ES-I3 (cell line): ENCODE measurements around the gene TUBA1B.
"Not testable (repeated sequence)": the region's sequence is repeated elsewhere in the genome, so short reads cannot be mapped to it uniquely, and the experiment has no call there.

ENCODE experiments used
- H3K36me3 ChIP-seq: 2 replicates; pipeline ENCODE4 v1.6.1; 2013; ENCODE audit warnings: mild to moderate bottlenecking, low read length, control low read depth, moderate library complexity; ENCODE audit not compliant: insufficient read depth
- H3K4me1 ChIP-seq: 2 replicates; pipeline ENCODE4 v1.6.1; 2013; ENCODE audit warnings: mild to moderate bottlenecking, control low read depth, low read length; ENCODE audit not compliant: insufficient read depth
- H3K9ac ChIP-seq: 2 replicates; pipeline ENCODE4 v1.6.1; 2013; ENCODE audit warnings: low read depth, mild to moderate bottlenecking, low read length, moderate library complexity
- H3K9me3 ChIP-seq: 2 replicates; pipeline ENCODE4 v1.6.1; 2013; ENCODE audit warnings: mild to moderate bottlenecking, low read length, moderate library complexity; ENCODE audit not compliant: control insufficient read depth, insufficient read depth

The TUBA1B gene

DNA sequence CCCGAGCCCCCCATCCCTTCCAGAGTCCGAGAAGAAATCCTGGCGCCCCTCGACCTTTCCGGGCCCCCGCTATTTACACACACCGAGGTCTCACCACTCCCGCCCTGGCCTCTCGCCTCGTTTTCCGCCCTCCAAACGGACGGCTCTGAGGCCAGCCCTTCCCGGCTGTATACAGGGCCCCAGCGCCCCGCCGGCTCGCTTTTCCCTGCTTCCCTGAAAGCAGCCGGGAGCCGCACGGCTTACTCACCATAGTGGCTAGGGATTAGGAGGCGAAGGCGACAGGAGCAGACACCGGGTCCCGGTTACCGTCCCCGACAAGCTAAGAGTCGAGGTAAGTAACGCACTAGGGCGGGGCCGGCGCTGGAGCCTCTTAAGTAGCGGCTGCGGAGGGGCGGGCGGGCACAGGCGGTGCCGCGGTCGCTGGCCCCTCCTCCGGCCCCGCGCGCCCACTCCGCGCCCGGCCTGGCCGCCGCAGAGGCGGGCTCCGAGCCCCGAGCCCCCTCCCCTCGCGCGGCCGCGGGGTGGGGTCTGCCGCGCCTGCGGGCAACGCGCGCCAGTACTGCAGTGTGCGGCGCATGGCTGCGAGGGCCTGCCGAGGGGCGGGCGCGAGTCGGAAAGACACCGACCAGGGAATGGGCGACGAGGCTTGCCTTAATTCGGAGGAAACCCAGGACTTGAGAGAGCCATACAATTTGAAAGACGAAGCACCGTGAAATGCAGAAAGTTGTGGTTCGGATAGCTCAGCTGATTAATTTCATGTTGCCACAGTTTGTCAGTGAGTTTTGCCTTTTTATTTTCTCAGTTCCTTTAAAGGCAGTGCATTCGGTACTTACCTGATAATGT, at the start of gene TUBA1B:
Gene TUBA1B (minus strand): TSS at position 345 of the 843 bp plus-strand sequence. CDS start 95 bp downstream, at position 250.
- Histone ChIP-seq H3K9me3 (no peaks in the 10 kb centered on the region), H3K9ac (peak within 1 kb of the TSS; percentile 64), H3K36me3 (peaks cover 15% of the 10 kb centered on the region), H3K4me1 (no peaks in the 10 kb centered on the region; the same call in 1 of the 2 replicates)

DNA sequence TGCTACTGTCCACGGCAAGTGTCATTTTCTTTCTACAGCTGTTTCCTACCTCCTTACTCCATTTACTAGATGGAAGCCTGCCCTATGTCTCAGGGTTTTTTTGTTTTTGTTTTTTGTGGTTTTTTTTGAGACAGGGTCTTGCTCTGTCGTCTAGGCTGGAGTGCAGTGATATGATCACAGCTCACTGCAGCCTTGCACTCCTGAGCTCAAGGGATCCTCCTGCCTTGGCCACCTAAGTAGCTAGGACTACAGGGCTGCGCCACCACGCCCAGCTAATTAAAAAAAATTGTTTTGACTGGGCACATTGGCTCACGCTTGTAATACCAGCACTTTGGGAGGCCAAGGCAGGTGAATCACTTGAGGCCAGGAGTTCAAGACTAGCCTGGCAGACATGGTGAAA, 43.0 kb upstream of the TUBA1B start:
- Histone ChIP-seq H3K9me3 (no peaks in the 10 kb centered on the region; the same call in 1 of the 2 replicates), H3K9ac (no peak overlapping the region), H3K4me1 (no peaks in the 10 kb centered on the region), H3K36me3 (no peaks in the 10 kb centered on the region)

DNA sequence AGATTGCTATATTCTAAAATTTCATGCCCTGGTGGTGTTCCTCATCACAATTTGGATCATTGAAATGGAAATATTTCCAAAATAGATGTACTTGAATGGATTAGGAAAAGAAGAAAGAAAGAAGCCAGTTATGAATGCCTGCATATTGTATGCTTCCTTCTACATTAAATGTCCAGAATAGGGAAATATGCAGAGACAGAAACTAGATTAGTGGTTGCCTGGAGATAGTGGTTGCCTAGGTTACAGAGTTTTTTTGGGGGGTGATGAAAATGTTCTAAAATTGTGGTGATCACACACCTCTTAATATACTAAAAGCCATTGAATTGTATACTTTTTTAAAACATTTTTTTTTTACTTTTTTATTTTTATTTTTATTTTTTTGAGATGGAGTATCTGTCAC, 39.7 kb upstream of the TUBA1B start:
- H3K9ac ChIP-seq: no peak overlapping the region
- no peaks in the 10 kb centered on the region for H3K36me3 ChIP-seq
- H3K4me1 ChIP-seq: no peaks in the 10 kb centered on the region
- no peaks in the 10 kb centered on the region for H3K9me3 ChIP-seq

DNA sequence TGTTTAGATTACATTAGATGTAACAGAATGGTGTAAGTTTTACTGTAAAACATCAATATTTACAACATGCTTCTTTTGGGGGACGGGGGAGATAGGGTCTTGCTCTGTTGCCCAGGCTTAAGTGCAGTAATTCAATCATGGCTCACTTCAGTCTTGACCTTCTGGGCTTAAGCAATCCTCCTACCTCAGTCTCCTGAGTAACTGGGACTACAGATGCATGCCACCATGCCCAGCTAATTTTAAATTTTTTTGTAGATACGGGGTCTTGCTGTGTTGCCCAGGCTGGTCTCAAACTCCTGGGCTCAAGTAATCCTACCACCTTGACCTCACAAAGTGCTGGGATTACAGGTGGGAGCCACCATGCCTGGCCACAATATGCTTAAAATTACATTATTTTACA, 33.9 kb upstream of the TUBA1B start:
- peaks cover 3% of the 10 kb centered on the region; the same call in 1 of the 2 replicates for H3K4me1 ChIP-seq
- no peak overlapping the region for H3K9ac ChIP-seq
- no peaks in the 10 kb centered on the region for H3K36me3 ChIP-seq
- H3K9me3 ChIP-seq: no peaks in the 10 kb centered on the region

DNA sequence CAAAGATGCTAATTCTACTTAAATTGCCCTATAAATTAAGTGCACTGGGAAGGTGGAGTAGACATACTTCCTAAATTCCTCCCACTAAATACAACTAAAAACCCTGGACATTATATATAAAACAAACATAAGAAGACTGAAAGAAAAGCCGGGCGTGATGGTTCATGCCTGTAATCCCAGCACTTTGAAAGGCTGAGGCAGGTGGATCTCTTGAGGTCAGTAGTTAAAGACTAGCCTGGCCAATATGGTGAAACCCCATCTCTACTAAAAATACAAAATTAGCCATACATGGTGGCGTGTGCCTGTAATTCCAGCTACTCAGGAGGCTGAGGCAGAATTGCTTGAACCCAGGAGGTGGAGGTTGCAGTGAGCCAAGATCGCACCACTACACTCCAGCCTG, 30.7 kb upstream of the TUBA1B start:
- H3K36me3 ChIP-seq, H3K9ac ChIP-seq, H3K9me3 ChIP-seq, H3K4me1 ChIP-seq: not testable (repeated sequence)

DNA sequence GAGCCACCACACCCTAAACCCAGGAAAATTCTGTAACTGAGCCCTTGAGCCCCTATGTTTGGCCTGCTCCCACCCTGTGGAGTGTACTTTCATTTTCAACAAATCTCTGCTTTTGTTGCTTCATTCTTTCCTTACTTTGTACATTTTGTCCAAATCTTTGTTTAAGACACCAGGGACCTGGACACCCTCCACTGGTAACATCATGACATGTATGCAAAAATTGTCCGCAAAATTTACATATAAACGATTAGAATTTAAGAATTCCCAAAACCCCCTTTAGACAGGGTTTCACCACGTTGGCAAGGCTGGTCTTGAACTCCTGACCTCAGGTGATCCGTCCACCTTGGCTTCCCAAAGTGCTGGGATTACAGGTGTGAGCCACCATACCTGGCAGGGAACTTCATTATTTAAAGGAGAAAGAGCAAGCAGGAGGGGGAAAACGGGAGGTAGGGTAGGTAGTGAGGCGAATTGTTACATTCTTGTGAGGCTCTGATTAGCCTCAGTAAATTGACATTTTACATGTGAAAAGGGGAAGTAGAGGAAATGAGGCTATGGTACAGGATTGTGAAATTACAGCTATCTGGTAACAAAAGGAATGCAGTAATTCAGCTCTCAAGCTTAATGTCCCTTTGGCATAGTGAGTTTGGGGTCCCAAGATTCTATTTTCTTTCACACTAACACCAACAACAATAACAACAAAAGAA, 30.0 kb upstream of the TUBA1B start:
- peaks cover 3% of the 10 kb centered on the region; the same call in 1 of the 2 replicates for H3K4me1 ChIP-seq
- no peak overlapping the region for H3K9ac ChIP-seq
- no peaks in the 10 kb centered on the region for H3K9me3 ChIP-seq
- no peaks in the 10 kb centered on the region for H3K36me3 ChIP-seq

DNA sequence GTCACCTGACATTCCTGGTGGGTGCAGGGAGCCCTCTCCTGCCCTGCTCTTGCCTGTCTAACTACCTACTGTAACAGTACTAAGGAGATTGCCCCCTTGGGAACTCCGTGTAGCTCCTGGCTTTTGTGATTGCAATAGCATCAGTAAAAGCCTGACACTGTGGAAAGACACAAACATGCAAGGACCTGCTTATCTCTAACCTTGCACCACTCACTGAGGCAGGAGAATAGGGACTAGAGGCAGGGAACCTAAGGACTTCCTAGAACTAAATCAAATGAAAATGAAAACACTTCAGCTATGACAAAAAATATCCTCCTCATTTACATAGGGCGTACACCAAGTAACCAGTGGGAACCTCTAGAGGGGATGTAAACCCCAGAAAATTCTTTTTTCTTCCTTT, 29.2 kb upstream of the TUBA1B start:
- Histone ChIP-seq H3K9me3 (no peaks in the 10 kb centered on the region), H3K4me1 (peaks cover 3% of the 10 kb centered on the region; the same call in 1 of the 2 replicates)

DNA sequence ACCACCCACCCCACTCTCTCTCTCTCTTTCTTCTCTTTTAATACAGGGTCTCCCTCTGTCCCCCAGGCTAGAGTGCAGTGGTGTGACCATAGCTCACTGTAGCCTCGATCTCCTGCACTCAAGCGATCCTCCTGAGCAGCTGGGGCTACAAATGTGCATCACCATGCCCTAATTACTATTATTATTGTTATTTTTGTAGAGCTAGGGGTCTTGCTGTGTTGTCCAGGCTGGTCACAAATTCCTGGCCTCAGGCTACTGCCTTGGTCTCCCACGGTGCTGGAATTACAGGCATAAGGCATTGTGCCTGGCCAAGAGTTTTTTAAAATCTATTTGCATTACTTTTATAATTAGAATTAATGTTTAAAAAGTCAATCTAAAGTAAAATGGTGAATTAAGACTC, 23.0 kb upstream of the TUBA1B start:
- H3K4me1 ChIP-seq: no peaks in the 10 kb centered on the region
- no peaks in the 10 kb centered on the region for H3K36me3 ChIP-seq
- no peaks in the 10 kb centered on the region for H3K9me3 ChIP-seq
- H3K9ac ChIP-seq: no peak overlapping the region

More for the DNA sequence above, 29.2 kb upstream of the TUBA1B start:
- no peak overlapping the region for H3K9ac ChIP-seq
- no peaks in the 10 kb centered on the region for H3K36me3 ChIP-seq

DNA sequence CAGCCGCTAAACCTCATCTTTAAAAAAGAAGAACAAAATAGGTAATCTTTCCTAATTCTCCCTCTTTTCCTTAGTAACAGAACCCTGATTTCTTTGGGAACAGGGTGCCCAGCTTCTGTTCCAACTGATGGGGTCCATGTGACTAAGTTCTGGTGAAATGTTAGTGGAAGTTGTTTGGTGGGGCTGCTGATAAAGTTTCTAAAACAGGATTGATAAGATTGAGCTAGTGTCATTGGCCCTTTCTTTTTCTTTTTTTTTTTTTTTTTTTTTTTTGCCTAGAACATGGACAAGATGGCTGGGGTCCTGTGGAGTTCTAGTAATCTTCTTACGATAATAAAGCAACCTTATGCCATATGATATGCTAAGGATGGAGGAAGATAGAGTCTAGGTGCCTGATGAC, 16.2 kb upstream of the TUBA1B start:
- Histone ChIP-seq H3K9me3 (no peaks in the 10 kb centered on the region), H3K9ac (no peak overlapping the region), H3K36me3 (no peaks in the 10 kb centered on the region), H3K4me1 (no peaks in the 10 kb centered on the region)

DNA sequence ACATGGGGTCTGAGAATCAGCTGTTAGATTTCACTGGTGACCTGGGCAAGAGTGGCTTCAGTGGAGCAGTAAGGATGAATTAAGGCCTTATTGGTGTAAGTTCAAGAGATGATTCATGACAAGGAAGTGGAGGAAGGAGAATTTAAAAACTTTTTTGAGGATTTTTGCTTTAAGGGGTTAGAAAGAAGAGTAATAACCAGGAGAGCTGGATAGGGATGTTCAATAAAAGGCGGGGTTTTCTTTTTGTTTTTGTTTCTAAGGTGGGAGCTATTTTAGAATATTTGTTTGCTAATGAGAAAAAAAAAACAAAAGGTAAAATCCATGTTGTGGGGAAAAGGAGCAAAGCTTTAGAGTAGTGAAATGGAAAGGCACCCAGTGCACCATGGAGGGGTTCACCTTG, 15.2 kb upstream of the TUBA1B start:
- no peaks in the 10 kb centered on the region for H3K4me1 ChIP-seq
- no peaks in the 10 kb centered on the region for H3K36me3 ChIP-seq
- H3K9ac ChIP-seq: no peak overlapping the region
- H3K9me3 ChIP-seq: no peaks in the 10 kb centered on the region

DNA sequence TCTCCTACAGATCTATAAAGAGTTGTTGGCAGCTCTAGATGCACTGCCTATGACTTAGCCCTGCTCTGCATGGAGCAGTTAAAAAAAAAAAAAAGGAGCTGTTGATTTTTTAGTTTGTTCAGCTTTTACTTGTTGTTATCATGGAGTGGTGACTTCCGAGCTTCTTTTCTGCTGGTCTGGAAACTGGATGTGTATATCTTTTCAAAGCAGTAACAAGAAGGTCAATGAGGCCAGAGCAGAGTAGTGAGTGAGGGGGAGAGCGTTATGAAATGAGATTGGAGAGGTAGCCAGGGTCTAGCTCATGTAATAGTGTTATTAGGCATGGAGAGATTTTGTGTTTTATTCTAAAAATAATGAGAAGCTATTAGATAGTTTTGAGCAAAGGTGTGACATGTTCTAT, 13.2 kb upstream of the TUBA1B start:
- H3K9me3 ChIP-seq: no peaks in the 10 kb centered on the region
- no peak overlapping the region for H3K9ac ChIP-seq
- no peaks in the 10 kb centered on the region for H3K4me1 ChIP-seq
- H3K36me3 ChIP-seq: no peaks in the 10 kb centered on the region

DNA sequence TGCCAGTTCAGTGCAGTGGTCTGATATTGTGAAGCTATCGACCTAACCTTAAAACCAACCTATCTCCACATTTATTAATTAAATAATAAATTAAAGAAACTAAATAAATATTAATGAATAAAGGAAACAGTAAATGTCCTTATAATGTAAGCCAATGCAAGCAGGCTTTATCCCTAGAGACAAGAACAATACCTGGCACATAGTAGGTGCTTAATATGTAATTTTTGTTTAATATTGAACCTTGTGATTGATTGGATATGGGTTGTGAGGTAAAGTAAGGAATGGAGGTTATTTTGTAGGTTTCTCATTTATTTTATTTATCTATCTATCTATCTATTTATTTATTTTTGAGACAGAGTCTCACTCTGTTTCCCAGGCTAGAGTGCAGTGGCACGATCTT, 7.8 kb upstream of the TUBA1B start:
- Histone ChIP-seq H3K4me1 (no peaks in the 10 kb centered on the region), H3K9me3 (no peaks in the 10 kb centered on the region), H3K36me3 (no peaks in the 10 kb centered on the region), H3K9ac (no peak overlapping the region)

DNA sequence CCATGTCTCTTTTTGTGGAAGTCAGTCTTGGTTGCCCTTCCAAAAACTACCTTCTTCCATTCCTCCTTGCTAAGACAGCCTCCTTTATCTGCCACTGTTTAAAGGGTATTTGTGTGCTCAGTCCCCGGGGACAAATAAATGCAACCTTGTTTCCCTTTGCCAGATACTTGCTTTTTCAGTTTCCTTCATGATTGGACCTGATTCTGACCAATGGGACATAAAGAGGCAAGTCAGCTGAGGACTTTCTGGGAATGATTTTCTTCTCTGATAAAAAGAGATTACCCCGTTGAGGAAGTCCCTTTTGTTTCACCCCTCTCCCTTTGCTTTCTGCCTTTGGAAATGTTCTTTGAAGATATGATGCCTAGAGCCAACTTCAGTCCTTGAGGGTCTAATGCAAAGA, 7.4 kb upstream of the TUBA1B start:
- Histone ChIP-seq H3K4me1 (no peaks in the 10 kb centered on the region), H3K9me3 (no peaks in the 10 kb centered on the region), H3K36me3 (no peaks in the 10 kb centered on the region), H3K9ac (no peak overlapping the region)

DNA sequence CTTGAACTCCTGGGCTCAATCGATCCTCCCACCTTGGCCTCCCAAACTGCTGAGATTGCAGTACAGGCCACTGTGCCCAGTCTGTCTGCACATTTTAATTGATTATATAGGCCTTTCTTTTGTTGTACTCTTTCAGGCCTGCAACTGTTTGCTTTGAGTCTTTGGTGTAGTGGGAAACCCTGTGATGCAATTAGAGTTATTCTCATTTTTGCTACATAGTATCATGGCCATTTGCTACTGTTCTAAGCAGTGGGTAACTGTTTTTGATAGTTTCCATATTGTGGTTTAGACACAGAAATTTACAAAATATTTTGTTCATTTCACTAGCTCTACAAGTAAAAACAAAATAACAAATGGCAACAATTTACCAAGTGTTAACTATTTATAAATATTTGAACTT, 6.3 kb upstream of the TUBA1B start:
- Histone ChIP-seq H3K9ac (no peak overlapping the region), H3K9me3 (no peaks in the 10 kb centered on the region), H3K4me1 (no peaks in the 10 kb centered on the region; the same call in 1 of the 2 replicates), H3K36me3 (no peaks in the 10 kb centered on the region)

DNA sequence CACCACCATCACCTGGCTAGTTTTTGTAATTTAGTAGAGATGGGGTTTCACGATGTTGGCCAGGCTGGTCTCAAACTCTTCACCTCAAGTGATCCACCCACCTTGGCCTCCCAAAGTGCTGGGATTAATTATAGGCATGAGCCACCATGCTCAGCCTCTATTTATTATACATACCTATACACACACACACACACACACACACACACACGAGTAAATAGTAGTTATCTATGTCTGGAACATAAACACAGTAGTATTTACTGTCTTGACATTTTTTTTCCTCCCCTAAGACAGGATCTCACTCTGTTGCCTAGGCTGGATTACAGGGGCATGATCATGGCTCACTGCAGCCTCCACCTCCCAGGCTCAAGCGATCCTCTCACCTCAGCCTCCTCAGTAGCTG, 5.8 kb upstream of the TUBA1B start:
- not testable (repeated sequence) for H3K4me1 ChIP-seq, H3K9me3 ChIP-seq, H3K9ac ChIP-seq

More for the DNA sequence above, 5.8 kb upstream of the TUBA1B start:
- not testable (repeated sequence) for H3K36me3 ChIP-seq
